ENCODE measurements around the gene DIAPH3. TPM values are rescaled to one million over a fixed set of nuclear protein-coding genes. Genes with fewer than 3 reads are reported as not detected.

The DIAPH3 gene
- total RNA-seq, 1 donor from 2014 or later = 0.32 TPM

DNA sequence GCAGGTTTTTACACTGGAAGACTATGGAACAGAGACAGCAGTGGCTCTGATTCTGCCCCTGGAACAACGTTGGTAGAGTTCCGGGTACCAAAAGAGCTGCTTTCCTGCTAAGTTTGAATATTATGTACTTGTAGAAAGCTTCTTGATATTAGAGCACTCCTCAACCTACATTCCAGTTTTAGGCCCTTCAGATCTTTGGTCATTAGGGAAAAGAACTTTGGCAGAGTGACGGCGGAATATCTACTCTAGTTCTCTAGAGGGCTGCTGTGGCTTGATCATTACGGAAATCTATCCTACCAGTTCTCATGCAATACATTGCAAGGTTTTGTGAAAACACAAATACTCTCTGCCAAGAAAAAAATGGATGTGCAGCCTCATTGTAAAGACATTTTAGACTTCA, 415.7 kb downstream of the DIAPH3 start:
- TF ChIP-seq CTCF (IDR thresholded peaks at IDR 0.05) = no peak
- H3K27ac ChIP-seq = no peak overlapping the region
- no peak for DNase-seq (ENCODE audit: low spot score in 2 of 2)
- H3K9me3 ChIP-seq = no peaks in the 10 kb centered on the region
- H3K4me1 ChIP-seq = no peaks in the 10 kb centered on the region
- intact Hi-C loops (cut with DNase I) = no loop called here
- no peaks in the 10 kb centered on the region for H3K36me3 ChIP-seq
- no peaks in the 10 kb centered on the region for H3K27me3 ChIP-seq
- H3K4me3 ChIP-seq = no peak overlapping the region

GRCh38 chr13:59747529-59747928, 416.2 kb downstream of the DIAPH3 start:
- no peaks in the 10 kb centered on the region for H3K36me3 ChIP-seq
- no peaks in the 10 kb centered on the region for H3K4me1 ChIP-seq
- no peaks in the 10 kb centered on the region for H3K9me3 ChIP-seq
- no peak for TF ChIP-seq CTCF (IDR thresholded peaks at IDR 0.05)
- no peaks in the 10 kb centered on the region for H3K27me3 ChIP-seq
- no peak overlapping the region for H3K4me3 ChIP-seq
- intact Hi-C loops (cut with DNase I) = no loop called here
- H3K27ac ChIP-seq = no peak overlapping the region
- no peak for DNase-seq (ENCODE audit: low spot score in 2 of 2)

GRCh38 chr13:59746291-59746962, 417.3 kb downstream of the DIAPH3 start:
- intact Hi-C loops (cut with DNase I) = no loop called here
- no peak for DNase-seq (ENCODE audit: low spot score in 2 of 2)
- Histone ChIP-seq H3K4me1 (no peaks in the 10 kb centered on the region), H3K27me3 (no peaks in the 10 kb centered on the region), H3K27ac (no peak overlapping the region), H3K36me3 (no peaks in the 10 kb centered on the region), H3K4me3 (no peak overlapping the region), H3K9me3 (no peaks in the 10 kb centered on the region)
- no peak for TF ChIP-seq CTCF (IDR thresholded peaks at IDR 0.05)

DNA sequence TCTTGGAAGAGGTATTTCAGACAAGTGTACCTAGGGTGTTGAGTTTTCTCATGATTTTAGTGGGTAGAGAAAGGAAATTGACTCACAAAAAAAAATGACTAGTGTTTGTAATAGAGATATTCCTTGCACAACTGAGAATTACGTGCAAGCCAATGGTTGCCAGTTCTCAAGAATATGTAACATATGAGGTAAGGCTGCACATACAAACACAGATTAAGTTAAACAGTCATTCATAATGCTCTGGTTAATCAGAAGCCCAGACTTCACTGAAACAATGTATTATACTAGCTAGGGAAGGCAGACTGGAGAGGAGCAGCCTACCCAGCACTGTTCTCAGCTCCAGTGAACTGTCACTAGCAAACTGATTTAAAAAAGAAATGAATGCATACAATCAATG, 418.3 kb downstream of the DIAPH3 start:
- Histone ChIP-seq H3K9me3 (no peaks in the 10 kb centered on the region), H3K36me3 (no peaks in the 10 kb centered on the region), H3K4me1 (no peaks in the 10 kb centered on the region), H3K27ac (no peak overlapping the region), H3K4me3 (no peak overlapping the region), H3K27me3 (no peaks in the 10 kb centered on the region)
- DNase-seq (ENCODE audit: low spot score in 2 of 2) = no peak
- no peak for TF ChIP-seq CTCF (IDR thresholded peaks at IDR 0.05)
- intact Hi-C loops (cut with DNase I) = no loop called here

DNA sequence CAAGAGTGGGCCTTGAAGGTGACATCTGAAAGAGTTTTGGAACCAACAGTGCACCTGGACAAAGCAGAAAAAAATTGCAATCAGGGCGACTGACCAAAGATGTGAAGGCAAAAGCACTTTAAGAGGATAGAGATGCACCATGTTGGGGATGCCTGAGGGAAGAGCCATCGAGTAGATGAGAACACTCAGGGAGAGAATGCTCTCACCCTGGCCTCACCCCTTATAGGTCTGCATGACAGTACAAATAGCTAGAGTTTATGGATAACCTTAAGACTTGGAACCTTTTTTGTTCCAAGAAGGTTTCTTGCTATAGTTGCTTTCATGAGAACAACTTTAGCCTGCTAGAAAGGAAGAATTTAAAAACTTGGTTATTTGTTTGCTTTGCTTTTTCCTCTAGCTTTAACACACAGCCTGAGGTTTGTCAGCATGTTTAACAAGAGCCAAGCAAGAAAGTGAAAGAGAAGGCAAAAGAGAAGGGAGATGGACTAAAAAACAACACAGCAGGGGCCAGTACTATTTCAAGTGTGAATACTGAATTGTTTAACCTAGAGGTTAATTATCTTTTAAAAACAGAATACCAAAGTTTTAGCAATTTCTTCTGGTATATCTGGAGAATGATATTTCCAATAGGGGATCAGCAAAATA, 418.9 kb downstream of the DIAPH3 start:
- Histone ChIP-seq H3K9me3 (no peaks in the 10 kb centered on the region), H3K36me3 (no peaks in the 10 kb centered on the region), H3K27me3 (no peaks in the 10 kb centered on the region), H3K4me1 (no peaks in the 10 kb centered on the region), H3K4me3 (no peak overlapping the region), H3K27ac (no peak overlapping the region)
- TF ChIP-seq CTCF (IDR thresholded peaks at IDR 0.05) = no peak
- intact Hi-C loops (cut with DNase I) = no loop called here
- no peak for DNase-seq (ENCODE audit: low spot score in 2 of 2)
